HepG2 (cell line): ENCODE results near the gene MGA. TPM values are rescaled to one million over a fixed set of nuclear protein-coding genes. Genes with fewer than 3 reads are reported as not detected.
A peak's percentile ranks its signal among the peaks of the same experiment; 100 is the strongest.

ENCODE experiments used
- ATAC-seq: fragments of 200-7000 bp; cut with Tn5 transposase; 3 replicates; pipeline ENCODE4 v1.9.1; 2020; ENCODE audit warnings: mild to moderate bottlenecking, moderate library complexity
- BruUV-seq: library from RNA; stranded (reverse); fragments of 400-500 nt; replicated peaks from 2 replicates; lab custom pipeline; 2021; lab: Mats Ljungman, UMichigan
- CTCF ChIA-PET: fragments of 300-600 bp; formaldehyde crosslinking; extraction: SDS; loops from one replicate; lab custom pipeline; 2021; ENCODE audit warnings: low total read pairs, inconsistent platforms, low intra/inter-chr PET ratio; lab: Yijun Ruan, JAX
- POLR2A ChIA-PET: fragments of 350-600 bp; sonication (Branson Sonifier 250); formaldehyde crosslinking; loops from one replicate; lab custom pipeline; 2020; ENCODE audit warnings: antibody characterized with exemption, inconsistent platforms; lab: Yijun Ruan, JAX
- DNase-seq: peaks from one replicate; pipeline ENCODE4 v3.0.0-alpha.2; 2015; ENCODE audit warnings: low spot score
- FAIRE-seq: peaks from 3 replicates; lab custom pipeline; 2011; peaks lifted over from hg19 to GRCh38; lab: Jason Lieb, UNC
- H2AFZ ChIP-seq: one replicate; pipeline ENCODE4 v1.6.1; 2011; ENCODE audit warnings: low read length, inconsistent platforms
- H3K27ac ChIP-seq: fragments of 300-600 bp; 3 replicates; pipeline ENCODE4 v1.8.0; 2011; ENCODE audit warnings: mixed run types, mild to moderate bottlenecking, mixed read lengths, low read length, inconsistent platforms; ENCODE audit not compliant: insufficient read depth; ENCODE audit errors: extremely low read length
- H3K27me3 ChIP-seq, 2 experiments: fragments of 200-600 bp in 1 of 2; 2 replicates in 1 of 2; 3 replicates in 1 of 2; pipeline versions ENCODE4 v1.6.0 to v1.8.0; 2011; ENCODE audit warnings: low read length in 2 of 2, mild to moderate bottlenecking in 2 of 2, moderate library complexity in 2 of 2, inconsistent platforms in 1 of 2; ENCODE audit not compliant: insufficient read depth in 2 of 2, control insufficient read depth in 1 of 2
- H3K36me3 ChIP-seq, 2 experiments: fragments of 200-600 bp in 1 of 2; replicated peaks in 1 of 2; 2 replicates in 1 of 2; 3 replicates in 1 of 2; pipeline versions ENCODE4 v1.5.1 to v1.8.0; 2011; ENCODE audit warnings: low read length in 2 of 2, inconsistent platforms in 1 of 2; ENCODE audit not compliant: insufficient read depth in 2 of 2, control insufficient read depth in 1 of 2
- H3K4me1 ChIP-seq: 2 replicates; pipeline ENCODE4 v1.5.1; 2012; ENCODE audit warnings: low read length, inconsistent platforms; ENCODE audit not compliant: insufficient read depth
- H3K4me2 ChIP-seq: 2 replicates; pipeline ENCODE4 v1.6.0; 2011; ENCODE audit warnings: low read depth, low read length, inconsistent platforms
- H3K4me3 ChIP-seq, 3 experiments: fragments of 200-600 bp in 1 of 3; sonication (generic), shearing (Covaris generic) in 1 of 3; replicated peaks in 1 of 3; 2 replicates each; pipeline ENCODE4 v1.5.1; 2011 to 2016; ENCODE audit warnings: low read length in 3 of 3, inconsistent platforms in 2 of 3, low read depth in 2 of 3, mild to moderate bottlenecking in 2 of 3, control low read depth in 1 of 3, mixed read lengths in 1 of 3; ENCODE audit not compliant: insufficient read depth in 1 of 3
- H3K79me2 ChIP-seq: one replicate; pipeline ENCODE4 v1.6.1; 2011; ENCODE audit warnings: low read length, inconsistent platforms; ENCODE audit not compliant: insufficient read depth
- H3K9ac ChIP-seq: 2 replicates; pipeline ENCODE4 v1.6.0; 2011; ENCODE audit warnings: mild to moderate bottlenecking, low read depth, low read length, inconsistent platforms; ENCODE audit not compliant: insufficient read depth
- H3K9me3 ChIP-seq: 2 replicates; pipeline ENCODE4 v1.5.1; 2012; ENCODE audit warnings: mild to moderate bottlenecking, low read length
- H4K20me1 ChIP-seq: 2 replicates; pipeline ENCODE4 v1.6.0; 2011; ENCODE audit warnings: inconsistent platforms, mild to moderate bottlenecking, low read length, moderate library complexity; ENCODE audit not compliant: insufficient read depth
- DPF2 ChIP-seq: sonication (generic); formaldehyde crosslinking; IDR thresholded peaks from 2 replicates; pipeline ENCODE4 v1.4.0; 2020; ENCODE audit warnings: mild to moderate bottlenecking, low read depth, missing genetic modification reagents, borderline replicate concordance
- ESRRA ChIP-seq: sonication (generic); formaldehyde crosslinking; IDR thresholded peaks from 2 replicates; pipeline ENCODE4 v1.5.1; 2020; ENCODE audit warnings: mild to moderate bottlenecking, low read depth, missing genetic modification reagents
- FOXO1 ChIP-seq: sonication (generic); formaldehyde crosslinking; IDR thresholded peaks from 2 replicates; pipeline ENCODE4 v1.4.0; 2020; ENCODE audit warnings: missing genetic modification reagents
- MAF1 ChIP-seq: sonication (generic); formaldehyde crosslinking; IDR thresholded peaks from 2 replicates; pipeline ENCODE4 v1.5.0; 2020; ENCODE audit warnings: missing genetic modification reagents, borderline replicate concordance
- MAFF ChIP-seq: IDR thresholded peaks from 2 replicates; pipeline ENCODE4 v1.6.1; 2011; ENCODE audit warnings: low read depth, low read length, improper control_type of control experiment
- MAFK ChIP-seq, 2 experiments: IDR thresholded peaks in 1 of 2; conservative IDR thresholded peaks in 1 of 2; 2 replicates each; pipeline ENCODE4 v1.6.1; 2011; ENCODE audit warnings: improper control_type of control experiment in 2 of 2, low read length in 2 of 2
- NAIF1 ChIP-seq: sonication (generic); formaldehyde crosslinking; IDR thresholded peaks from 2 replicates; pipeline ENCODE4 v1.5.0; 2020; ENCODE audit warnings: mild to moderate bottlenecking, missing genetic modification reagents, borderline replicate concordance
- NFATC3 ChIP-seq: sonication (generic); formaldehyde crosslinking; IDR thresholded peaks from 2 replicates; pipeline ENCODE4 v1.5.1; 2020; ENCODE audit warnings: mild to moderate bottlenecking, missing genetic modification reagents
- PAWR ChIP-seq: sonication (generic); formaldehyde crosslinking; IDR thresholded peaks from 2 replicates; pipeline ENCODE4 v1.4.0; 2020; ENCODE audit warnings: missing genetic modification reagents, mild to moderate bottlenecking, borderline replicate concordance
- SOX5 ChIP-seq: IDR thresholded peaks from 2 replicates; pipeline ENCODE4 v1.6.1; 2016; ENCODE audit warnings: borderline replicate concordance
- TMF1 ChIP-seq: sonication (generic); formaldehyde crosslinking; IDR thresholded peaks from 2 replicates; pipeline ENCODE4 v1.8.1; 2022; ENCODE audit warnings: low read depth, missing genetic modification reagents
- ZFP1 ChIP-seq: IDR thresholded peaks from 2 replicates; pipeline ENCODE4 v1.6.1; 2016
- ZFP36 ChIP-seq: fragments of 150-350 bp; IDR thresholded peaks from 2 replicates; pipeline ENCODE4 v1.6.1; 2018; ENCODE audit warnings: borderline replicate concordance, low read length, low read depth; ENCODE audit not compliant: partially characterized antibody
- ZFX ChIP-seq: sonication (generic); formaldehyde crosslinking; IDR thresholded peaks from 2 replicates; pipeline ENCODE4 v1.4.0; 2020; ENCODE audit warnings: mild to moderate bottlenecking, low read depth, missing genetic modification reagents, moderate library complexity
- ZNF616 ChIP-seq: sonication (generic); formaldehyde crosslinking; IDR thresholded peaks from 2 replicates; pipeline ENCODE4 v1.5.0; 2020; ENCODE audit warnings: low read depth, mild to moderate bottlenecking, missing genetic modification reagents
- ZNF672 ChIP-seq: sonication (generic); formaldehyde crosslinking; IDR thresholded peaks from 2 replicates; pipeline ENCODE4 v1.8.1; 2022; ENCODE audit warnings: missing genetic modification reagents
- ZNF746 ChIP-seq: sonication (generic); formaldehyde crosslinking; IDR thresholded peaks from 2 replicates; pipeline ENCODE4 v1.8.0; 2022; ENCODE audit warnings: mild to moderate bottlenecking, missing genetic modification reagents
- WGBS: methylation state at CpG from one replicate; pipeline ENCODE4 v1.1.6; 2017; ENCODE audit warnings: low lambda C conversion rate; 5-methylcytosine and 5-hydroxymethylcytosine counted together
- in situ Hi-C: cut with HindIII; loops from 2 replicates; pipeline ENCODE4 v1.10.0; 2017; ENCODE audit warnings: low pct_unique_long_range_greater_than_20kb; ENCODE audit not compliant: extremely low pct_ligation_motif_present
- intact Hi-C: fragments of 100-400 bp; cut with micrococcal nuclease; formaldehyde crosslinking; loops from one replicate; pipeline ENCODE4 v1.10.0; 2022; ENCODE audit not compliant: unreplicated experiment
- polyA plus RNA-seq, 8 experiments: library from polyadenylated mRNA; depleted of rRNA in 3 of 8; stranded (reverse) in 7 of 8; unstranded in 1 of 8; fragments of >200 nt; fragmentation: Illumina TruSeq in 4 of 8; extraction: Trizol in 4 of 8; gene quantifications; 2 replicates each; pipeline versions ENCODE4 v1.2.1 to v1.2.3, GENCODE V29; 2011 to 2016; ENCODE audit warnings: low read depth in 4 of 8, missing spikeins in 1 of 8, mixed read lengths in 1 of 8; ENCODE audit not compliant: insufficient read depth in 1 of 8
- total RNA-seq, 5 experiments: library from RNA; depleted of rRNA; stranded (reverse); fragments of >200 nt; fragmentation: Illumina TruSeq; extraction: Trizol; gene quantifications; 2 replicates each; pipeline ENCODE4 v1.2.3, GENCODE V29; 2016; ENCODE audit warnings: low read depth in 1 of 5
- TF ChIP-seq, protein P1 (sequence below): sonication (generic); formaldehyde crosslinking; IDR thresholded peaks from 2 replicates; pipeline ENCODE4 v1.4.0; 2020; ENCODE audit warnings: mild to moderate bottlenecking, missing genetic modification reagents
- TF ChIP-seq, protein P2 (sequence below): sonication (generic); formaldehyde crosslinking; IDR thresholded peaks from 2 replicates; pipeline ENCODE4 v1.4.0; 2020; ENCODE audit warnings: missing genetic modification reagents

MGA gene
- total and polyA plus RNA-seq, 2 of the 13 experiments (the other 11 are each of a cell fraction or from before 2014, with no cell fraction given), result 5.3 to 59.0 TPM

DNA sequence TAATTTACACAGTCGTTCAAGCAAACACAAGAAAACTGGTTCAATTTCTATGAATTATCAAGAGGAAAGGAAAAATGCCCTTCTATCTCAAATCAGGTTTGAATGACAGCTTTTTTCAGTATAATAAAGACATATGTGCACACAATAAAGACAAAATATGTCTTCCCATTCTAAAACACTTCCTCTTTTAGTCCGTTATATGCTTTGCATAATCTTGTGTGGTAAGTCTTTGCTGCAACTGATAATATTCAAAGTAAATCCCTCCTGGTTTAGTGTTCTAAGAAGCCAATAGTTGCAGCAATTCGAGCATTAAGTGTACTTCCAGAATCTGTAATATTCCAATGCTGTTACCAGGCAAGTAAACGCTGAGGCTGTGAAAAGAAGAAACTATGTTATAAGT lies 70.3 kb downstream of the MGA start:
- in situ Hi-C loops, result no loop called here
- no peak for DNase-seq
- no peak for FAIRE-seq
- TF ChIP-seq NAIF1 (CRISPR knock-in tag), result no peak
- no peak for TF ChIP-seq ZNF672 (CRISPR knock-in tag)
- no peak for TF ChIP-seq PAWR
- no peak for TF ChIP-seq SOX5 (CRISPR knock-in tag)
- TF ChIP-seq DPF2 (CRISPR knock-in tag), result no peak
- no peak for TF ChIP-seq ZNF746 (CRISPR knock-in tag)
- TF ChIP-seq MAF1 (CRISPR knock-in tag), result no peak
- no peak for TF ChIP-seq NFATC3 (CRISPR knock-in tag)
- TF ChIP-seq ZFP1 (CRISPR knock-in tag), result no peak
- CTCF ChIA-PET, result no interaction called here
- no peaks in the 10 kb centered on the region for H4K20me1 ChIP-seq
- intact Hi-C loops, result no loop called here
- H3K4me2 ChIP-seq, result no peak overlapping the region
- POLR2A ChIA-PET, result no interaction called here
- no peak overlapping the region for H3K4me3 ChIP-seq
- no peaks in the 10 kb centered on the region for H3K79me2 ChIP-seq
- 93% methylated on average over 4 of the region's 4 CpGs for WGBS
- ATAC-seq, result no peak
- H3K9me3 ChIP-seq, result no peaks in the 10 kb centered on the region
- no peaks in the 10 kb centered on the region for H3K4me1 ChIP-seq
- H3K27me3 ChIP-seq, result no peaks in the 10 kb centered on the region
- no TSS peak for BruUV-seq
- peaks cover 2 to 34% of the 10 kb centered on the region in 2 experiments; a peak in 4 of 5 replicates for H3K36me3 ChIP-seq
- no peak overlapping the region for H2AFZ ChIP-seq
- H3K27ac ChIP-seq, result no peak overlapping the region
- no peak overlapping the region for H3K9ac ChIP-seq

DNA sequence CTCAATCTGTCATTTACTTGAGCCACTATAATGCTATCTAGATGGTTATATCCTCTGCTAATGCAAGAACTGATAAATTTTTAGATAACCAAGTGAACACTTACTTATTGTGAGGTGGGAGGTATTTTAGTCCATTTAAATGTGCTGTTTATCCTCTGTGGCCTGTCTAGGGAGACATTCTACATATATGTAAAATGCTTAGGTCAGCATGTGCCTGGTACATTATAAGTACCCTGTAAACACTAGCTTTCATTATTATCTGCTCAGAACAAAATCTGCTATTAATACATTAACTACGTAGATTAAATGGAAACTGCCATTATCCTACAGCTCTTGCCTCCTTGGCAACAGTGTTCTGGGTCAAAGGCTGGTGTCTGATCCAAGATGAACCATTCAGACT lies 72.3 kb downstream of the MGA start:
- H3K9ac ChIP-seq, result no peak overlapping the region
- no peak overlapping the region for H3K27ac ChIP-seq
- no peaks in the 10 kb centered on the region for H3K79me2 ChIP-seq
- H3K36me3 ChIP-seq, result peaks cover 9 to 47% of the 10 kb centered on the region in 2 experiments
- no peaks in the 10 kb centered on the region for H4K20me1 ChIP-seq
- TF ChIP-seq, protein P1, sequence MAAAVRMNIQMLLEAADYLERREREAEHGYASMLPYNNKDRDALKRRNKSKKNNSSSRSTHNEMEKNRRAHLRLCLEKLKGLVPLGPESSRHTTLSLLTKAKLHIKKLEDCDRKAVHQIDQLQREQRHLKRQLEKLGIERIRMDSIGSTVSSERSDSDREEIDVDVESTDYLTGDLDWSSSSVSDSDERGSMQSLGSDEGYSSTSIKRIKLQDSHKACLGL, result no peak
- TF ChIP-seq FOXO1 (CRISPR knock-in tag), result no peak
- no peak for TF ChIP-seq ZFX (CRISPR knock-in tag)
- no peak for TF ChIP-seq ZNF616
- no peak for TF ChIP-seq TMF1 (CRISPR knock-in tag)
- TF ChIP-seq, protein P2, sequence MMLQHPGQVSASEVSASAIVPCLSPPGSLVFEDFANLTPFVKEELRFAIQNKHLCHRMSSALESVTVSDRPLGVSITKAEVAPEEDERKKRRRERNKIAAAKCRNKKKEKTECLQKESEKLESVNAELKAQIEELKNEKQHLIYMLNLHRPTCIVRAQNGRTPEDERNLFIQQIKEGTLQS (CRISPR knock-in tag), result no peak
- TF ChIP-seq ESRRA (CRISPR knock-in tag), result no peak
- peak; percentile 93 to 95 for TF ChIP-seq MAFK (conservative IDR thresholded peaks at IDR 0.05 in 1 of 2, IDR thresholded peaks at IDR 0.05 in 1 of 2; ENCODE audit: low read length in 2 of 2)
- TF ChIP-seq MAFF, result peak; percentile 91
- no peak for TF ChIP-seq ZFP36
- TF ChIP-seq, all 625 proteins: peak for 2
- Histone ChIP-seq H3K4me1 (no peaks in the 10 kb centered on the region), H3K4me3 (no peak overlapping the region), H2AFZ (no peak overlapping the region), H3K27me3 (no peaks in the 10 kb centered on the region), H3K4me2 (no peak overlapping the region), H3K9me3 (no peaks in the 10 kb centered on the region)
- intact Hi-C loops (no loop called here), in situ Hi-C loops (no loop called here)
- CTCF ChIA-PET, result no interaction called here
- 100% methylated on average over 1 of the region's 1 CpG for WGBS
- no TSS peak for BruUV-seq
- FAIRE-seq (no peak), ATAC-seq (no peak), DNase-seq (no peak)
- POLR2A ChIA-PET, result no interaction called here
